ENCODE data around the gene ASS1.
A peak's percentile ranks its signal among the peaks of the same experiment; 100 is the strongest.

The ASS1 gene

GRCh38 chr9:130490981-130491380 is 46.2 kb downstream of the ASS1 start:
- no peak overlapping the region for H3K4me3 ChIP-seq (ENCODE audit: low read depth, low read length)
- TF ChIP-seq CTCF (conservative IDR thresholded peaks at IDR 0.05; ENCODE audit: low read depth, low read length): no peak
- no peak for DNase-seq (ENCODE audit: low read depth)

GRCh38 chr9:130491830-130492482 is 47.2 kb downstream of the ASS1 start:
- TF ChIP-seq CTCF (conservative IDR thresholded peaks at IDR 0.05; ENCODE audit: low read depth, low read length): no peak
- H3K4me3 ChIP-seq (ENCODE audit: low read depth, low read length): no peak overlapping the region
- DNase-seq (ENCODE audit: low read depth): no peak

- no peak for TF ChIP-seq CTCF (conservative IDR thresholded peaks at IDR 0.05; ENCODE audit: low read depth, low read length)
- no peak overlapping the region for H3K4me3 ChIP-seq (ENCODE audit: low read depth, low read length)
- DNase-seq (ENCODE audit: low read depth): no peak
Measured at GRCh38 chr9:130493021-130493420, 48.3 kb downstream of the ASS1 start.

GRCh38 chr9:130493476-130493875 is 48.7 kb downstream of the ASS1 start:
- no peak overlapping the region for H3K4me3 ChIP-seq (ENCODE audit: low read depth, low read length)
- TF ChIP-seq CTCF (conservative IDR thresholded peaks at IDR 0.05; ENCODE audit: low read depth, low read length): no peak
- DNase-seq (ENCODE audit: low read depth): no peak

GRCh38 chr9:130495067-130495466 is 50.3 kb downstream of the ASS1 start:
- no peak for DNase-seq (ENCODE audit: low read depth)
- no peak for TF ChIP-seq CTCF (conservative IDR thresholded peaks at IDR 0.05; ENCODE audit: low read depth, low read length)
- no peak overlapping the region for H3K4me3 ChIP-seq (ENCODE audit: low read depth, low read length)

GRCh38 chr9:130497139-130497538 is 52.4 kb downstream of the ASS1 start:
- no peak for DNase-seq (ENCODE audit: low read depth)
- TF ChIP-seq CTCF (conservative IDR thresholded peaks at IDR 0.05; ENCODE audit: low read depth, low read length): no peak
- H3K4me3 ChIP-seq (ENCODE audit: low read depth, low read length): no peak overlapping the region

- peak; percentile 34 for DNase-seq (ENCODE audit: low read depth)
- no peak for TF ChIP-seq CTCF (conservative IDR thresholded peaks at IDR 0.05; ENCODE audit: low read depth, low read length)
- H3K4me3 ChIP-seq (ENCODE audit: low read depth, low read length): no peak overlapping the region
Measured at GRCh38 chr9:130498298-130498917, 53.6 kb downstream of the ASS1 start.

Measured in choroid plexus epithelial cell (primary cell).